ENCODE results near the gene SELP. TPM values are rescaled to one million over a fixed set of nuclear protein-coding genes. Genes with fewer than 3 reads are reported as not detected.

SELP gene
- total RNA-seq, 1 experiment from 2014 or later: 0.17 TPM

DNA sequence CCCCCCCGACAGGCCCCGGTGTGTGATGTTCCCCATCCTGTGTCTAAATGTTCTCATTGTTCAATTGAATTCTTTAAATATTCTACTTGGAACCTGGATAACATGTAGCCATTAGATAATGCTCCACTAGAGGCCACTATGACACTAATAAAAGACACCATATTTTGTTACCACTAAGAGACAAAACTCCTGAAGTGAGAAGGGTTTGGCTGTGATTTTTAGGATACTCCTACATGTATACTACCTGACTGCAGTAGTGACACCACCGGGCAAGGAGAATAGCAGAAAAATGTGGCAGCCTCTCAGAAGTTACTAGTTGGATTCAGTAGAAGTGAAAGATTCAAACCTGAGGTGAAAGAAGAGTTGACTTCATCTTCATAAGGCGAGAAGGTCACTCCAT lies 79.6 kb downstream of the SELP start (continued):
- TF ChIP-seq, protein P1, sequence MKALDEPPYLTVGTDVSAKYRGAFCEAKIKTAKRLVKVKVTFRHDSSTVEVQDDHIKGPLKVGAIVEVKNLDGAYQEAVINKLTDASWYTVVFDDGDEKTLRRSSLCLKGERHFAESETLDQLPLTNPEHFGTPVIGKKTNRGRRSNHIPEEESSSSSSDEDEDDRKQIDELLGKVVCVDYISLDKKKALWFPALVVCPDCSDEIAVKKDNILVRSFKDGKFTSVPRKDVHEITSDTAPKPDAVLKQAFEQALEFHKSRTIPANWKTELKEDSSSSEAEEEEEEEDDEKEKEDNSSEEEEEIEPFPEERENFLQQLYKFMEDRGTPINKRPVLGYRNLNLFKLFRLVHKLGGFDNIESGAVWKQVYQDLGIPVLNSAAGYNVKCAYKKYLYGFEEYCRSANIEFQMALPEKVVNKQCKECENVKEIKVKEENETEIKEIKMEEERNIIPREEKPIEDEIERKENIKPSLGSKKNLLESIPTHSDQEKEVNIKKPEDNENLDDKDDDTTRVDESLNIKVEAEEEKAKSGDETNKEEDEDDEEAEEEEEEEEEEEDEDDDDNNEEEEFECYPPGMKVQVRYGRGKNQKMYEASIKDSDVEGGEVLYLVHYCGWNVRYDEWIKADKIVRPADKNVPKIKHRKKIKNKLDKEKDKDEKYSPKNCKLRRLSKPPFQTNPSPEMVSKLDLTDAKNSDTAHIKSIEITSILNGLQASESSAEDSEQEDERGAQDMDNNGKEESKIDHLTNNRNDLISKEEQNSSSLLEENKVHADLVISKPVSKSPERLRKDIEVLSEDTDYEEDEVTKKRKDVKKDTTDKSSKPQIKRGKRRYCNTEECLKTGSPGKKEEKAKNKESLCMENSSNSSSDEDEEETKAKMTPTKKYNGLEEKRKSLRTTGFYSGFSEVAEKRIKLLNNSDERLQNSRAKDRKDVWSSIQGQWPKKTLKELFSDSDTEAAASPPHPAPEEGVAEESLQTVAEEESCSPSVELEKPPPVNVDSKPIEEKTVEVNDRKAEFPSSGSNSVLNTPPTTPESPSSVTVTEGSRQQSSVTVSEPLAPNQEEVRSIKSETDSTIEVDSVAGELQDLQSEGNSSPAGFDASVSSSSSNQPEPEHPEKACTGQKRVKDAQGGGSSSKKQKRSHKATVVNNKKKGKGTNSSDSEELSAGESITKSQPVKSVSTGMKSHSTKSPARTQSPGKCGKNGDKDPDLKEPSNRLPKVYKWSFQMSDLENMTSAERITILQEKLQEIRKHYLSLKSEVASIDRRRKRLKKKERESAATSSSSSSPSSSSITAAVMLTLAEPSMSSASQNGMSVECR (CRISPR knock-in tag; IDR thresholded peaks at IDR 0.05; ENCODE audit: borderline replicate concordance): no peak
- TF ChIP-seq GRHL2 (CRISPR knock-in tag; IDR thresholded peaks at IDR 0.05; ENCODE audit: insufficient replicate concordance, severe bottlenecking) (no peak), KAT7 (CRISPR knock-in tag; IDR thresholded peaks at IDR 0.05; ENCODE audit: borderline replicate concordance) (no peak), ZNF423 (CRISPR knock-in tag; IDR thresholded peaks at IDR 0.05) (no peak), ETV6 (CRISPR knock-in tag; IDR thresholded peaks at IDR 0.05) (no peak)

GRCh38 chr1:169548282-169548681 lies 81.6 kb downstream of the SELP start:
- H3K36me3 Mint-ChIP-seq: no peaks in the 10 kb centered on the region
- ChIA-PET POLR2A (no interaction called here), CTCF (interaction anchor here (1.3 kb wide), 1 partner anchor 945 kb away, joined by 5 read pairs; no protein-coding TSS in a partner anchor)
- no peaks in the 10 kb centered on the region for H3K9me3 Mint-ChIP-seq
- H3K27ac Mint-ChIP-seq: no peak overlapping the region
- DNase-seq (ENCODE audit: low spot score): no peak
- H3K4me3 Mint-ChIP-seq: no peak overlapping the region
- no peaks in the 10 kb centered on the region for H3K4me1 Mint-ChIP-seq
- no peak for ATAC-seq
- no peaks in the 10 kb centered on the region for H3K27me3 Mint-ChIP-seq (ENCODE audit: low read depth)
- TF ChIP-seq ESRRA (CRISPR knock-in tag; IDR thresholded peaks at IDR 0.05; ENCODE audit: borderline replicate concordance) (no peak), ZNF138 (CRISPR knock-in tag; conservative IDR thresholded peaks at IDR 0.05) (no peak), ZBTB43 (CRISPR knock-in tag; IDR thresholded peaks at IDR 0.05) (no peak), MXD4 (CRISPR knock-in tag; IDR thresholded peaks at IDR 0.05; ENCODE audit: borderline replicate concordance) (no peak), CREB1 (CRISPR knock-in tag; IDR thresholded peaks at IDR 0.05) (no peak), ZNF671 (CRISPR knock-in tag; IDR thresholded peaks at IDR 0.05) (no peak), IRF2 (CRISPR knock-in tag; IDR thresholded peaks at IDR 0.05; ENCODE audit: borderline replicate concordance, low read depth) (no peak), ZMAT4 (CRISPR knock-in tag; IDR thresholded peaks at IDR 0.05) (no peak), FOXP1 (CRISPR knock-in tag; IDR thresholded peaks at IDR 0.05; ENCODE audit: borderline replicate concordance) (no peak)
- TF ChIP-seq, protein P1 (CRISPR knock-in tag; IDR thresholded peaks at IDR 0.05; ENCODE audit: borderline replicate concordance): no peak
- TF ChIP-seq, protein P2, sequence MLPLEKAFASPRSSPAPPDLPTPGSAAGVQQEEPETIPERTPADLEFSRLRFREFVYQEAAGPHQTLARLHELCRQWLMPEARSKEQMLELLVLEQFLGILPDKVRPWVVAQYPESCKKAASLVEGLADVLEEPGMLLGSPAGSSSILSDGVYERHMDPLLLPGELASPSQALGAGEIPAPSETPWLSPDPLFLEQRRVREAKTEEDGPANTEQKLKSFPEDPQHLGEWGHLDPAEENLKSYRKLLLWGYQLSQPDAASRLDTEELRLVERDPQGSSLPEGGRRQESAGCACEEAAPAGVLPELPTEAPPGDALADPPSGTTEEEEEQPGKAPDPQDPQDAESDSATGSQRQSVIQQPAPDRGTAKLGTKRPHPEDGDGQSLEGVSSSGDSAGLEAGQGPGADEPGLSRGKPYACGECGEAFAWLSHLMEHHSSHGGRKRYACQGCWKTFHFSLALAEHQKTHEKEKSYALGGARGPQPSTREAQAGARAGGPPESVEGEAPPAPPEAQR (CRISPR knock-in tag; IDR thresholded peaks at IDR 0.05): no peak
- TF ChIP-seq, protein P3, sequence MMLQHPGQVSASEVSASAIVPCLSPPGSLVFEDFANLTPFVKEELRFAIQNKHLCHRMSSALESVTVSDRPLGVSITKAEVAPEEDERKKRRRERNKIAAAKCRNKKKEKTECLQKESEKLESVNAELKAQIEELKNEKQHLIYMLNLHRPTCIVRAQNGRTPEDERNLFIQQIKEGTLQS (CRISPR knock-in tag; conservative IDR thresholded peaks at IDR 0.05): no peak
- TF ChIP-seq, protein P4, sequence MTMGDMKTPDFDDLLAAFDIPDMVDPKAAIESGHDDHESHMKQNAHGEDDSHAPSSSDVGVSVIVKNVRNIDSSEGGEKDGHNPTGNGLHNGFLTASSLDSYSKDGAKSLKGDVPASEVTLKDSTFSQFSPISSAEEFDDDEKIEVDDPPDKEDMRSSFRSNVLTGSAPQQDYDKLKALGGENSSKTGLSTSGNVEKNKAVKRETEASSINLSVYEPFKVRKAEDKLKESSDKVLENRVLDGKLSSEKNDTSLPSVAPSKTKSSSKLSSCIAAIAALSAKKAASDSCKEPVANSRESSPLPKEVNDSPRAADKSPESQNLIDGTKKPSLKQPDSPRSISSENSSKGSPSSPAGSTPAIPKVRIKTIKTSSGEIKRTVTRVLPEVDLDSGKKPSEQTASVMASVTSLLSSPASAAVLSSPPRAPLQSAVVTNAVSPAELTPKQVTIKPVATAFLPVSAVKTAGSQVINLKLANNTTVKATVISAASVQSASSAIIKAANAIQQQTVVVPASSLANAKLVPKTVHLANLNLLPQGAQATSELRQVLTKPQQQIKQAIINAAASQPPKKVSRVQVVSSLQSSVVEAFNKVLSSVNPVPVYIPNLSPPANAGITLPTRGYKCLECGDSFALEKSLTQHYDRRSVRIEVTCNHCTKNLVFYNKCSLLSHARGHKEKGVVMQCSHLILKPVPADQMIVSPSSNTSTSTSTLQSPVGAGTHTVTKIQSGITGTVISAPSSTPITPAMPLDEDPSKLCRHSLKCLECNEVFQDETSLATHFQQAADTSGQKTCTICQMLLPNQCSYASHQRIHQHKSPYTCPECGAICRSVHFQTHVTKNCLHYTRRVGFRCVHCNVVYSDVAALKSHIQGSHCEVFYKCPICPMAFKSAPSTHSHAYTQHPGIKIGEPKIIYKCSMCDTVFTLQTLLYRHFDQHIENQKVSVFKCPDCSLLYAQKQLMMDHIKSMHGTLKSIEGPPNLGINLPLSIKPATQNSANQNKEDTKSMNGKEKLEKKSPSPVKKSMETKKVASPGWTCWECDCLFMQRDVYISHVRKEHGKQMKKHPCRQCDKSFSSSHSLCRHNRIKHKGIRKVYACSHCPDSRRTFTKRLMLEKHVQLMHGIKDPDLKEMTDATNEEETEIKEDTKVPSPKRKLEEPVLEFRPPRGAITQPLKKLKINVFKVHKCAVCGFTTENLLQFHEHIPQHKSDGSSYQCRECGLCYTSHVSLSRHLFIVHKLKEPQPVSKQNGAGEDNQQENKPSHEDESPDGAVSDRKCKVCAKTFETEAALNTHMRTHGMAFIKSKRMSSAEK (CRISPR knock-in tag; IDR thresholded peaks at IDR 0.05; ENCODE audit: borderline replicate concordance): no peak
